Activated CD4-positive, alpha-beta memory T cell treated with anti-CD3 and anti-CD28 coated beads, Interleukin-2, amount 10 ng/mL, durations not matched to agents 7 days and 5 days (primary cell): ENCODE data around the gene CCR1. TPM values are rescaled to one million over a fixed set of nuclear protein-coding genes. Genes with fewer than 3 reads are reported as not detected.

Source experiments
- total RNA-seq, 2 experiments: library from RNA; stranded (reverse); gene quantifications; one replicate each; pipeline ENCODE4 v1.2.3, GENCODE V29; 2021

Gene CCR1
- total RNA-seq, 2 experiments from 2014 or later, result 20.0 to 20.7 TPM

Other genes with a start within 250 kb of the CCR1 start
- 10 to 100 TPM; 21.7 to 22.6 TPM for gene FYCO1, start 212.5 kb downstream of the CCR1 start, total RNA-seq
- not detected for gene XCR1, start 180.8 kb downstream of the CCR1 start, total RNA-seq
- gene CCR3, start 34.1 kb upstream of the CCR1 start, total RNA-seq, result 1 to 10 TPM; 1.2 to 1.9 TPM
- gene CCR2, start 145.8 kb upstream of the CCR1 start, total RNA-seq, result 100 to 1,000 TPM; 167 to 174 TPM
- 10 to 100 TPM; 80.2 to 85.3 TPM for gene CCR5, start 162.6 kb upstream of the CCR1 start, total RNA-seq
- 1 to 10 TPM; 5.4 to 6.2 TPM for gene CCRL2, start 198.9 kb upstream of the CCR1 start, total RNA-seq